ENCODE measurements around the gene IL6R.
"Not testable (repeated sequence)": the region's sequence is repeated elsewhere in the genome, so short reads cannot be mapped to it uniquely, and the experiment has no call there.

Gene IL6R

GRCh38 chr1:154404984-154405746 lies at the start of gene IL6R:
Gene IL6R, plus strand, starts transcription at chr1:154405343. Its CDS starts 287 bp downstream, at chr1:154405630.
- FAIRE-seq (no peak), DNase-seq (ENCODE audit: low spot score) (peak; percentile 89)

GRCh38 chr1:154358519-154358918 lies 46.6 kb upstream of the IL6R start:
- DNase-seq (ENCODE audit: low spot score) (no peak), FAIRE-seq (no peak)

GRCh38 chr1:154360288-154360687 lies 44.9 kb upstream of the IL6R start:
- DNase-seq (ENCODE audit: low spot score): no peak
- no peak for FAIRE-seq

GRCh38 chr1:154360881-154361280 lies 44.3 kb upstream of the IL6R start:
- DNase-seq (ENCODE audit: low spot score); FAIRE-seq: not testable (repeated sequence)

- no peak for FAIRE-seq
- no peak for DNase-seq (ENCODE audit: low spot score)
These were observed 43.8 kb upstream of the IL6R start for GRCh38 chr1:154361357-154361756.

- no peak for DNase-seq (ENCODE audit: low spot score)
- FAIRE-seq: no peak
These were observed 33.7 kb upstream of the IL6R start for GRCh38 chr1:154371436-154371835.

- not testable (repeated sequence) for FAIRE-seq
These were observed 31.3 kb upstream of the IL6R start for GRCh38 chr1:154373777-154374357.

GRCh38 chr1:154379301-154379700 lies 25.8 kb upstream of the IL6R start:
- DNase-seq (ENCODE audit: low spot score) (no peak), FAIRE-seq (no peak)

More at GRCh38 chr1:154373777-154374357, 31.3 kb upstream of the IL6R start:
- DNase-seq (ENCODE audit: low spot score): not testable (repeated sequence)

GRCh38 chr1:154384650-154385489 lies 20.3 kb upstream of the IL6R start:
- no peak for DNase-seq (ENCODE audit: low spot score)
- no peak for FAIRE-seq

- DNase-seq (ENCODE audit: low spot score) (no peak), FAIRE-seq (no peak)
These were observed 18.3 kb upstream of the IL6R start for GRCh38 chr1:154386643-154387352.

GRCh38 chr1:154391086-154391770 lies 13.9 kb upstream of the IL6R start:
- DNase-seq (ENCODE audit: low spot score) (no peak), FAIRE-seq (no peak)

- FAIRE-seq (no peak), DNase-seq (ENCODE audit: low spot score) (no peak)
These were observed 7.0 kb upstream of the IL6R start for GRCh38 chr1:154398141-154398540.

GRCh38 chr1:154398678-154399077 lies 6.5 kb upstream of the IL6R start:
- no peak for DNase-seq (ENCODE audit: low spot score)
- FAIRE-seq: no peak

GRCh38 chr1:154400381-154400801 lies 4.8 kb upstream of the IL6R start:
- DNase-seq (ENCODE audit: low spot score) (no peak), FAIRE-seq (no peak)

GRCh38 chr1:154402409-154402921 lies 2.7 kb upstream of the IL6R start:
- DNase-seq (ENCODE audit: low spot score): no peak
- no peak for FAIRE-seq

- FAIRE-seq (no peak), DNase-seq (ENCODE audit: low spot score) (no peak)
These were observed 1.7 kb upstream of the IL6R start for GRCh38 chr1:154403261-154403943.

GRCh38 chr1:154403983-154404382 lies 1.2 kb upstream of the IL6R start:
- no peak for DNase-seq (ENCODE audit: low spot score)
- FAIRE-seq: no peak

- FAIRE-seq (no peak), DNase-seq (ENCODE audit: low spot score) (no peak)
These were observed 622 bp upstream of the IL6R start for GRCh38 chr1:154404511-154404931.

GRCh38 chr1:154405747-154406571 lies 816 bp downstream of the IL6R start:
- FAIRE-seq: no peak
- DNase-seq (ENCODE audit: low spot score): peak; percentile 73

Measured in RCC 7860 (cell line).